Adrenal gland (tissue), 5 donors: ENCODE measurements around the gene LINS1.

Experiments used
- CTCF ChIP-seq, 6 experiments: fragments of 450-650 bp in 4 of 6; fragments of 200-600 bp in 2 of 6; sonication (generic) in 1 of 6; IDR thresholded peaks; 1 replicate in 5 of 6; 2 replicates in 1 of 6; pipeline versions ENCODE4 v1.5.1 to v1.8.0; 2016 to 2021; ENCODE audit warnings: antibody characterized with exemption in 6 of 6, mild to moderate bottlenecking in 2 of 6, moderate library complexity in 1 of 6
- POLR2A ChIP-seq, 2 donors: fragments of 450-650 bp; IDR thresholded peaks; one replicate each; pipeline ENCODE4 v1.6.1; 2017; ENCODE audit warnings: antibody characterized with exemption in 2 of 2, mild to moderate bottlenecking in 2 of 2, moderate library complexity in 1 of 2
- donor health status: DM: no; HTN: no; CAD: no.

DNA sequence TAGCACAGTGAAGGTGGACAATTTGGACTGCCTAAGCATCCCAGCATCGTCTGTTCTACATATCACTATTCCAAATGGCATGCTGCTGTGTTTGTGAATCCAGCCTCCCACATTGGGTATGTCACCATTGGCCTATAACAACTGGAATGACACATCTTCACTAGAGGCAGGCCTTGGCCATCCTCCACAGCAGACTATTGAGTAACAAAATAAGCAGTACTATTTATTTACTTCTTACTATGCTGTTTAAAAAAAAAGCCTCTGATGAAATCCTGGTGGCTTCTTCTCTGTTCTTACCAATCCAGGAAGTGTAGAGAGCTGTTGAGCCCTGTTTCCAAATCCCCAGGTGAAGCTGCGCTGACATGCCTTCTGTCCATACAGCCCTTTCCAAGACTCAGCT is 42.7 kb downstream of the LINS1 start:
- TF ChIP-seq POLR2A (IDR thresholded peaks at IDR 0.05) (no peak), CTCF (IDR thresholded peaks at IDR 0.05) (no peak)
